Coronary artery (tissue), 2 donors: ENCODE results near the gene NTRK3.

ENCODE experiments used
- DNase-seq: peaks from one replicate; pipeline ENCODE4 v3.0.0-alpha.2; 2017; ENCODE audit warnings: low spot score
- H3K27ac ChIP-seq, 2 donors: fragments of 200-600 bp; sonication (generic); one replicate each; pipeline ENCODE4 v1.5.1; 2016 to 2019
- H3K4me3 ChIP-seq: fragments of 200-600 bp; sonication (generic); 2 replicates; pipeline ENCODE4 v1.5.1; 2016; ENCODE audit warnings: mild to moderate bottlenecking, moderate library complexity
- TF ChIP-seq, protein P1 (sequence below): fragments of 200-600 bp; sonication (generic); IDR thresholded peaks from one replicate; pipeline ENCODE4 v1.5.1; 2019; ENCODE audit warnings: antibody characterized with exemption

NTRK3 gene

DNA sequence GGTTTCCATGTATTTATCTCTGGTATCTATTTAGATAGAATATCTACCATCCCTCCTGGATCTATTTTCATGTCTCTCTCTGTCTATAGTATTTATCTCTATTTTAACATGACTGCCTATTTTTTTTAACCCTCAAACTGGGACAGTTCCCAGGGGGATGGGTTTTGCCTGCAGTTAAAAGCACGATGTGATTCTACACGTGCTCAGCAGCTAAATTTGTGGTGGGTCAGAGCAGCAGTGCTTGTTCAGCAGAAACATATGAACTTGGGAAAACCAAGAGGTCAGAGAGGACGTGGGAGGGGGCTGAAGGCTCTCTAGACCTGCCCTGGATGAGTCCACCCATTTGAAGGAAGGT, 189.2 kb downstream of the NTRK3 start:
- TF ChIP-seq, protein P1, sequence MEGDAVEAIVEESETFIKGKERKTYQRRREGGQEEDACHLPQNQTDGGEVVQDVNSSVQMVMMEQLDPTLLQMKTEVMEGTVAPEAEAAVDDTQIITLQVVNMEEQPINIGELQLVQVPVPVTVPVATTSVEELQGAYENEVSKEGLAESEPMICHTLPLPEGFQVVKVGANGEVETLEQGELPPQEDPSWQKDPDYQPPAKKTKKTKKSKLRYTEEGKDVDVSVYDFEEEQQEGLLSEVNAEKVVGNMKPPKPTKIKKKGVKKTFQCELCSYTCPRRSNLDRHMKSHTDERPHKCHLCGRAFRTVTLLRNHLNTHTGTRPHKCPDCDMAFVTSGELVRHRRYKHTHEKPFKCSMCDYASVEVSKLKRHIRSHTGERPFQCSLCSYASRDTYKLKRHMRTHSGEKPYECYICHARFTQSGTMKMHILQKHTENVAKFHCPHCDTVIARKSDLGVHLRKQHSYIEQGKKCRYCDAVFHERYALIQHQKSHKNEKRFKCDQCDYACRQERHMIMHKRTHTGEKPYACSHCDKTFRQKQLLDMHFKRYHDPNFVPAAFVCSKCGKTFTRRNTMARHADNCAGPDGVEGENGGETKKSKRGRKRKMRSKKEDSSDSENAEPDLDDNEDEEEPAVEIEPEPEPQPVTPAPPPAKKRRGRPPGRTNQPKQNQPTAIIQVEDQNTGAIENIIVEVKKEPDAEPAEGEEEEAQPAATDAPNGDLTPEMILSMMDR: no peak
- H3K27ac ChIP-seq: no peak overlapping the region
- DNase-seq: no peak
- H3K4me3 ChIP-seq: no peak overlapping the region

DNA sequence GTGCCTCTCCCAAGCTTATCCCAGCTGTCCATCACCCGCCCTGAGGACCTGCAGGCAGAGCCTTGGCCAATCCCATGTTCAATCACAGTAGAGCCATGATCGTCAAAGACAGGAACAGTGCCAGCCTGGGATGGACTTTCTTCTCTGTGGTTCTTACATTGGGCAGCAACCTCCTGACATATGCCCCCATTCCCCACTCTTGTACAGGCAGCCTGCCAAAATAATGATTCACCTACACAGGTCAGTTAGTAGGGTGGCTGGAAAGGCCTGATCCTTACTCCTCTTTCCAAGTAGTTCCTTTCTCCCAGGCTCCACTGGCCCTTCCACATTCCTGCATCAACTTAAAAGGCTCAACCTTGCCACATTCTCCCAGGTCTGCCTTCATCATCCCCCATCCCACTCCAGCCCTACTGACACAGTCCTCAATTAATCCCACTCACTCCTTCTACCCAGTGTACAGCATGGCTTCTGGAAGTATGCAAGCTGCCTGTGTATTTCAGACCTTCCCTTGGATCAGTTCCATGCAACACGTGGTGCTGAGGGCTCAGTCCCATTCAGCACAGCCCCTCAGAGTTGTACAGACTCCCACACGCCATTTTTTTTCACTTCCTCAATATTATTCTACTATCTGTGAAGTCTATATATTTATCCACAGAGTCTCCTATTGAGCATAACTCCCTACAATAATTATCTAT, 189.8 kb downstream of the NTRK3 start:
- TF ChIP-seq, protein P1: no peak
- H3K4me3 ChIP-seq: no peak overlapping the region
- DNase-seq: no peak
- no peak overlapping the region for H3K27ac ChIP-seq

DNA sequence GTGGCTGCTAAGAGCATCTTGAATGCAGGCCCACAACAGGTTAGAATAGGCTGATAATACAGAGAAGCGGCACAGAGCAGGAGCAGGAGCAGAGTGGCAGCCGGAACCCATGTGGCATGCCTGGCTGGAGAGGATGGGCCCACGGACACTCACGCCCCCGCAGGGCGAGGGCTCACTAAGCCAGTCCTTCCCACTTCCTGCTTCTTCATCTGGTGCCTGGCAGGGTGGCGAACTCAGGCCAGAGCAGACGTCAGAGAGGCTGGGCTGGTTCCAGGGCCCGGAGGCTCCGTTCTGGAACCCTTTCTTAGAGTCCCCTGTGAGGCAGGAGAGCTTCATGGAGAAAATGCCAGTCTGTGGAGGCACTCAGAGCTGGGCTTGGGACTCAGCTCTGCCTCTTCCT, 195.1 kb downstream of the NTRK3 start:
- H3K4me3 ChIP-seq: no peak overlapping the region
- no peak overlapping the region for H3K27ac ChIP-seq
- DNase-seq: no peak
- TF ChIP-seq, protein P1: no peak

DNA sequence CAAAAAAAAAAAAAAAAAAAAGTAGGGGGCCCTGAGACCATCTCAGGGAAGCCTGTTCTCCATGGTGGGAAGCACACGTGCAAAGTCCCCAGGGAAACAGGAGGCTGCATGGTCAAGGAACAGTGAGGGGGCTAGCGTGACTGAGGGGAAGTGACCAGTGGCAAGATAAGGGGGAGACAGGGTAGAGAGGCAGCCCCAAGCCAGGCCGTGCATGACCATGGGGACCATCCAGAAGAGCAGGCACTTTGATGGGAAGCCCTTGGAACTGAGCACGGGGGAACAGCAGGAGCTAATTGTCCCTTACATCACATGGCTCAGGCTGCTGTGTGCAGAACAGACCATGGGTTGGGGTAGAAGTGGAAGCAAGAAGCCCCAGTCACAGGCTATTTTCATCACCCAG, 196.2 kb downstream of the NTRK3 start:
- Histone ChIP-seq H3K27ac (no peak overlapping the region), H3K4me3 (no peak overlapping the region)
- DNase-seq: no peak
- TF ChIP-seq, protein P1: no peak

DNA sequence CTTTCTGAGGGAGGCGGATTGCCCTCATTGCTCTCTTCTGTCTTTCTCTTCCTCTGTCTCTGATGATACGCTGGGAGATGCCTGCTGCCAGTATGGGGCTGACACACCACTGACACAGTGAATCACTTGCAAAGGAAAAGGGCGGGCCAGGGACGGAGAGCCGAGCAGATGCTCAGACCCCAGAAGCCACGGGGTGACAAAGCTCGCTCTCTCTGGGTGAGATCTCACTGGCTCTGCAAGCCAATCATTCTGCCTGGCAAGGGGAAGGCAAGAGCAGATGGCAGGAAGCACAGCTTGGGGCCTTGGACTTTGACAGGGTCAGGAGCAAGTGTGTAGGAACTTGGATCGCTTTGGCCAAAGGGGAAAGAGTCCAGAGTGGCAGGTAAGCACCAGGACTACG, 198.7 kb downstream of the NTRK3 start:
- Histone ChIP-seq H3K4me3 (no peak overlapping the region), H3K27ac (no peak overlapping the region)
- TF ChIP-seq, protein P1: no peak
- no peak for DNase-seq

DNA sequence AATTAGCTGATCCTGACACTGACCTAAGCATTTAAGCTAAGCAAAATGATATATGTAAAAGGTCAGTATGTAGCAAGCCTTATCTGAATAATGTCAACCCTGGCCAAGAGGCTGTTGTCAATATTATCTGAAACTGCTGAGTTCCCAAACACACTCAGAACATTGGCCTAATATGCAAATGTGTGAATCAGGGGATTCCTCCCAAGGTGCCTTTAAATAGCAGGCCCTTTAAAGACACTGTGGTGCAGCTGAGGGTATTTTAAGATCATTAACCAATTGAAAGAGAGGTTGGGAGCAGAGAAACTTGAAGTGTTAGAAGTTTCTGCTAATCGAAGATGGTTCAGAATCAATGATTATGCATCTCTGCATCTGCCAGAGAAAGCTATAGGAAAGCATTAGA, 207.0 kb downstream of the NTRK3 start:
- TF ChIP-seq, protein P1: no peak
- Histone ChIP-seq H3K4me3 (no peak overlapping the region), H3K27ac (no peak overlapping the region)
- no peak for DNase-seq

DNA sequence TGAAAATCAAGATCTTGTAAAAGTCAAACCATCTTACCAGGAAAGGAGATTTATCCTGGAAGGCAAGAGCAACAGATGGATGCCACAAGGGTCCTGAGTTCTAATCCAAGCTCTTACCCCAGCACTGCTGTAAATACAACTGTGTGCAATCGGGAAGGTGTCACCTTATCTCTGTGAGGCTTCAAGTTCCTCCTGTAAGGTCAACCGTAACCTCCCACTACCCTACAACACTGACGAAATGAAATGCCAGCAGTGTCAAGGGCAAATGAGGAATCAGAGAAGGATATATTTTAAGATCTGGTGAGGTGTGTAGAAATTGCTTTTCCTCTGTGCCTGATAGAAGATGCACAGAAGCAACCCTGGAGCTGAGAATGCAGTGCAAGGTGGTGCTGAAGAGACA, 207.8 kb downstream of the NTRK3 start:
- Histone ChIP-seq H3K4me3 (no peak overlapping the region), H3K27ac (no peak overlapping the region)
- TF ChIP-seq, protein P1: no peak
- no peak for DNase-seq
